Uterus (tissue), 2 donors: ENCODE results near the gene PRIMA1.

Source experiments
- CTCF ChIP-seq, 4 experiments: fragments of 200-600 bp in 2 of 4; fragments of 450-650 bp in 2 of 4; sonication (generic) in 2 of 4; IDR thresholded peaks; one replicate each; pipeline ENCODE4 v1.5.1; 2016 to 2019; ENCODE audit warnings: antibody characterized with exemption in 4 of 4, mild to moderate bottlenecking in 2 of 4, moderate library complexity in 1 of 4
- POLR2A ChIP-seq, 2 donors: fragments of 450-650 bp; IDR thresholded peaks; one replicate each; pipeline ENCODE4 v1.6.1; 2016; ENCODE audit warnings: antibody characterized with exemption in 2 of 2, mild to moderate bottlenecking in 1 of 2, moderate library complexity in 1 of 2

- TF ChIP-seq CTCF (IDR thresholded peaks at IDR 0.05): no peak
- no peak for TF ChIP-seq POLR2A (IDR thresholded peaks at IDR 0.05)
These were observed 59.7 kb downstream of the PRIMA1 start for GRCh38 chr14:93728651-93729016.
